OCI-LY1 (cell line): Measurements from ENCODE around the gene PSMD2.

Experiments used
- H2AFZ ChIP-seq: fragments of 200-600 bp; sonication (generic), shearing (Covaris generic); 2 replicates; pipeline ENCODE4 v1.6.0; 2014; ENCODE audit warnings: antibody characterized with exemption, mild to moderate bottlenecking, low read length
- H3F3A ChIP-seq: fragments of 200-600 bp; sonication (generic), shearing (Covaris generic); 2 replicates; pipeline ENCODE4 v1.6.0; 2014; ENCODE audit warnings: mild to moderate bottlenecking, antibody characterized with exemption, low read length, moderate library complexity; ENCODE audit not compliant: insufficient read depth
- H3K27ac ChIP-seq: fragments of 200-600 bp; sonication (generic); 2 replicates; pipeline ENCODE4 v1.5.1; 2014; ENCODE audit warnings: low read length, mixed run types, mild to moderate bottlenecking, low read depth; ENCODE audit not compliant: poor library complexity, severe bottlenecking
- H3K27me3 ChIP-seq: fragments of 200-600 bp; sonication (generic); 2 replicates; pipeline ENCODE4 v1.6.0; 2014; ENCODE audit warnings: antibody characterized with exemption, mild to moderate bottlenecking, low read length, moderate library complexity; ENCODE audit not compliant: insufficient read depth
- H3K36me3 ChIP-seq: fragments of 200-600 bp; sonication (generic); 2 replicates; pipeline ENCODE4 v1.6.1; 2014; ENCODE audit warnings: mild to moderate bottlenecking, antibody characterized with exemption, low read length, moderate library complexity, mixed read lengths; ENCODE audit not compliant: insufficient read depth
- H3K4me1 ChIP-seq: fragments of 200-600 bp; sonication (generic); 2 replicates; pipeline ENCODE4 v1.5.1; 2014; ENCODE audit warnings: mild to moderate bottlenecking, low read length, moderate library complexity; ENCODE audit not compliant: insufficient read depth, severe bottlenecking
- H3K4me2 ChIP-seq: fragments of 200-600 bp; sonication (generic), shearing (Covaris generic); 2 replicates; pipeline ENCODE4 v1.6.1; 2014; ENCODE audit warnings: low read length
- H3K4me3 ChIP-seq: fragments of 200-600 bp; sonication (generic); 2 replicates; pipeline ENCODE4 v1.5.1; 2014; ENCODE audit warnings: low read length, low read depth, mild to moderate bottlenecking, mixed read lengths; ENCODE audit not compliant: poor library complexity, severe bottlenecking
- H3K79me2 ChIP-seq: fragments of 200-600 bp; shearing (Covaris generic); 2 replicates; pipeline ENCODE4 v1.6.1; 2016; ENCODE audit warnings: mixed run types, low read length, mixed read lengths; ENCODE audit not compliant: insufficient read depth
- H3K9ac ChIP-seq: fragments of 200-600 bp; sonication (generic), shearing (Covaris generic); 2 replicates; pipeline ENCODE4 v1.6.1; 2014; ENCODE audit warnings: mild to moderate bottlenecking, low read length, mixed read lengths
- H3K9me2 ChIP-seq: fragments of 200-600 bp; sonication (generic), shearing (Covaris generic); 2 replicates; pipeline ENCODE4 v1.6.1; 2014; ENCODE audit warnings: low read depth, mild to moderate bottlenecking, low read length, mixed read lengths
- H3K9me3 ChIP-seq: fragments of 200-600 bp; shearing (Covaris generic); 2 replicates; pipeline ENCODE4 v1.6.1; 2014; ENCODE audit warnings: low read length, mixed read lengths
- H4K20me1 ChIP-seq: fragments of 200-600 bp; sonication (generic), shearing (Covaris generic); 2 replicates; pipeline ENCODE4 v1.6.0; 2016; ENCODE audit warnings: mild to moderate bottlenecking, low read length; ENCODE audit not compliant: insufficient read depth
- EZH2 ChIP-seq: fragments of 200-600 bp; sonication (generic), shearing (Covaris generic); IDR thresholded peaks from 2 replicates; pipeline ENCODE4 v1.8.0; 2017; ENCODE audit warnings: borderline replicate concordance, mixed run types, mild to moderate bottlenecking, antibody characterized with exemption, low read length, moderate library complexity, mixed read lengths
- TF ChIP-seq, protein P1 (sequence below): fragments of 200-600 bp; sonication (generic), shearing (Covaris generic); IDR thresholded peaks from 2 replicates; pipeline ENCODE4 v1.5.1; 2017; ENCODE audit warnings: mild to moderate bottlenecking, antibody characterized with exemption, low read length, moderate library complexity, mixed read lengths

PSMD2 gene

DNA sequence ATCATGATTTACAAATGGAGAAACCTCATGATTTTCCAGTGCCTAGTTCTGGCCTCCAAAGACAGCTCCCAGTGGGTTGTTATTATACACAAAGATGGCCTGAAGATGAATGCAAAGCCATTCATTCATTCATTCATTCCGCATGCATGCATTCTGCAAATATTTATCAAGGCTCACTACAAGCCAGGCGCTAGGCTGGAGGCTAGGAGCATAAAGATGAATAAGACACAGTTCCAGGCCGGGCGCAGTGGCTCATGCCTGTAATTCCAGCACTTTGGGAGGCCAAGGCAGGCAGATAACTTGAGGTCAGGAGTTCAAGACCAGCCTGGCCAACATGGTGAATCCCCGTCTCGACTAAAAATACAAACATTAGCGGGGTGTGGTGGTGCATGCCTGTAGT lies 2.4 kb upstream of the PSMD2 start:
- Histone ChIP-seq H4K20me1 (no peaks in the 10 kb centered on the region), H3K79me2 (peaks cover 15% of the 10 kb centered on the region), H3K9me3 (no peaks in the 10 kb centered on the region), H3K9me2 (no peaks in the 10 kb centered on the region), H3K36me3 (peaks cover 17% of the 10 kb centered on the region), H3K9ac (no peak overlapping the region), H3K4me3 (no peak overlapping the region), H3K27ac (no peak overlapping the region), H2AFZ (no peak overlapping the region), H3K27me3 (no peaks in the 10 kb centered on the region), H3K4me2 (no peak overlapping the region), H3F3A (no peaks in the 10 kb centered on the region), H3K4me1 (peaks cover 19% of the 10 kb centered on the region)
- TF ChIP-seq, protein P1, sequence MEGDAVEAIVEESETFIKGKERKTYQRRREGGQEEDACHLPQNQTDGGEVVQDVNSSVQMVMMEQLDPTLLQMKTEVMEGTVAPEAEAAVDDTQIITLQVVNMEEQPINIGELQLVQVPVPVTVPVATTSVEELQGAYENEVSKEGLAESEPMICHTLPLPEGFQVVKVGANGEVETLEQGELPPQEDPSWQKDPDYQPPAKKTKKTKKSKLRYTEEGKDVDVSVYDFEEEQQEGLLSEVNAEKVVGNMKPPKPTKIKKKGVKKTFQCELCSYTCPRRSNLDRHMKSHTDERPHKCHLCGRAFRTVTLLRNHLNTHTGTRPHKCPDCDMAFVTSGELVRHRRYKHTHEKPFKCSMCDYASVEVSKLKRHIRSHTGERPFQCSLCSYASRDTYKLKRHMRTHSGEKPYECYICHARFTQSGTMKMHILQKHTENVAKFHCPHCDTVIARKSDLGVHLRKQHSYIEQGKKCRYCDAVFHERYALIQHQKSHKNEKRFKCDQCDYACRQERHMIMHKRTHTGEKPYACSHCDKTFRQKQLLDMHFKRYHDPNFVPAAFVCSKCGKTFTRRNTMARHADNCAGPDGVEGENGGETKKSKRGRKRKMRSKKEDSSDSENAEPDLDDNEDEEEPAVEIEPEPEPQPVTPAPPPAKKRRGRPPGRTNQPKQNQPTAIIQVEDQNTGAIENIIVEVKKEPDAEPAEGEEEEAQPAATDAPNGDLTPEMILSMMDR: no peak
- TF ChIP-seq EZH2: no peak

DNA sequence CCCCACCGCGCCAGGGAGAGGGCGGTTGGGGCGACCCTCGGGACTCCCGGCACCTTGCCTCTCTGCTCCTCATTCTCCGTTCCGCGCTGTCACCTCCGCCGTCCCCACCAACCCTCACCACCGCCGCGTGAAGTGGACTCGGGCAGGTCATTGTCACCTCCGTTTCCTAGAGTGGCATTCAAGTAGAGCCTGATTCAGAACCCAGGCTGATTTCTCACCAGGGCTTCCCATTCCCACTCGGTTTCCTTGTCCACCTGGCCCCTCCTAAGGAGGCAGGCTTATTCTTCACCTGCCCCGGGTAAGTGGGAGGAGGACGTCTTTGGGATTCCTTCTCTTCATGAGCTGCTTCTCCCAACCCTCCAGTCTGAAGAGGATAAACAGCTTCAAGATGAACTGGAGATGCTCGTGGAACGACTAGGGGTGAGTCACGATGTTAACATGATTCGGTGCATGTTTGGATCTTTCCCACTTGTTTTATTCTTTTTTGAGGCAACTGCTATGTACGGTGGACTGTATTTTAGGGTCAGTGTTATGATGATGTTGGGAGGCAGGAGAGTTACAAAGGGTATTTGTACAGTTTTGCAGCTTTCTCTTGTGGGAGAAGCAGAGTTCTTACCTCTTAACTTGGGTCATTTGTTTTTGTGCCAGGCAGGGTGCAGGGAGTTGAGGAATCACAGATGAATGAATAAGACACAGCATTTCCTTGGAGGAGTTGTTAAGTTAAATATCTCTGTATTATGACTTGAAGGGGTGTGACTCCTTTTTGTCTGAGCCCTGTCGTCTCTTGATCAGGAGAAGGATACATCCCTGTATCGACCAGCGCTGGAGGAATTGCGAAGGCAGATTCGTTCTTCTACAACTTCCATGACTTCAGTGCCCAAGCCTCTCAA lies 692 bp downstream of the PSMD2 start:
- Histone ChIP-seq H3K4me1 (peaks cover 19% of the 10 kb centered on the region), H3K79me2 (peaks cover 15% of the 10 kb centered on the region), H3K27me3 (no peaks in the 10 kb centered on the region), H3K36me3 (peaks cover 48% of the 10 kb centered on the region), H4K20me1 (no peaks in the 10 kb centered on the region), H3K9me3 (no peaks in the 10 kb centered on the region), H3K9me2 (no peaks in the 10 kb centered on the region), H3K4me2 (peak overlapping the region; percentile 75), H2AFZ (no peak overlapping the region), H3K9ac (peak overlapping the region; percentile 93), H3K27ac (no peak overlapping the region), H3F3A (no peaks in the 10 kb centered on the region), H3K4me3 (peak overlapping the region; percentile 92)
- TF ChIP-seq, protein P1: no peak
- TF ChIP-seq EZH2: no peak

DNA sequence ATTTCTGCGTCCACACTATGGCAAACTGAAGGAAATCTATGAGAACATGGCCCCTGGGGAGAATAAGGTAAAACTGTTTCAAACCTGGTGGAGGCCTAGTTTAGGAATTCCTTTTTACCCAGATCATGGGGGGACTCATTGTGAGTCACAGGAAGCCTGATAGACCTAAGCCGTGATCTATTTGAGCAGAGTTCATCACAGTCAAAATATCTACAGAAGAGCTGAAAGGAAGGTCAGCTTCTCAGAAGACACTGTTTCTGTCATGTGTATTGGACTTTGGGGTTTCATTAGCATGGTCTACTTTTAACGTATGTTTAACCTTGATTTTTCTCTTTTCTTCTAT lies 1.3 kb downstream of the PSMD2 start:
- H3K9me2 ChIP-seq: no peaks in the 10 kb centered on the region
- H3K4me1 ChIP-seq: peaks cover 19% of the 10 kb centered on the region
- peaks cover 15% of the 10 kb centered on the region for H3K79me2 ChIP-seq
- H3K4me2 ChIP-seq: peak overlapping the region; percentile 75
- H3K27ac ChIP-seq: no peak overlapping the region
- H2AFZ ChIP-seq: no peak overlapping the region
- TF ChIP-seq, protein P1: no peak
- no peak for TF ChIP-seq EZH2
- H3F3A ChIP-seq: no peaks in the 10 kb centered on the region
- peak overlapping the region; percentile 92 for H3K4me3 ChIP-seq
- no peaks in the 10 kb centered on the region for H4K20me1 ChIP-seq
- H3K27me3 ChIP-seq: no peaks in the 10 kb centered on the region
- peak overlapping the region; percentile 93 for H3K9ac ChIP-seq
- no peaks in the 10 kb centered on the region for H3K9me3 ChIP-seq
- peaks cover 54% of the 10 kb centered on the region for H3K36me3 ChIP-seq
